DMS 273 (cell line): ENCODE results near the gene SPINK14.

Experiments
- DNase-seq: peaks from one replicate; lab custom pipeline; 2025; ENCODE audit not compliant: unreplicated experiment; lab: John Stamatoyannopoulos, UW

Gene SPINK14, protein sequence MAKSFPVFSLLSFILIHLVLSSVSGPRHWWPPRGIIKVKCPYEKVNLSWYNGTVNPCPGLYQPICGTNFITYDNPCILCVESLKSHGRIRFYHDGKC

DNA sequence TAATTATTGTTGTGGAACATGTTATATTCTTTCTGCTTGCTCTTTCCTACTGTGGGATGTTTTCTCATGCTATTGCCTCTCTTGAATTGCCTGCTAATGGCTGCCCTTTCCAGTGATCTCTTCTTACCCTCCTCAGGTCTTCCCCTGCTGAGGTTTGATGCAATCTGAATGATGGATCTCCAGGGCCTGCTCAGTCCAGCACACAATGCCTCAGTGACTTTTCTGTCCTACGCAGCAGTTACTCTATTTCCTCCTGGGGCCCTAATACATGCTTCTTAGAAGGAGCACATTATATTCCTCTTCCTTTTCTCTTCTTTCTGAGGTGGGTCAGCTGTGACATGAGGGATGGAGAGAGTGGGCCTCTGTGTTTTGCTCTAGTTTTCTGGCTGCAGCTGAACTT is at the start of gene SPINK14:
Gene SPINK14, plus strand, starts transcription at position 301 of the 400 bp plus-strand sequence. CDS start 1,187 bp downstream, outside the sequence.
- DNase-seq: no peak

DNA sequence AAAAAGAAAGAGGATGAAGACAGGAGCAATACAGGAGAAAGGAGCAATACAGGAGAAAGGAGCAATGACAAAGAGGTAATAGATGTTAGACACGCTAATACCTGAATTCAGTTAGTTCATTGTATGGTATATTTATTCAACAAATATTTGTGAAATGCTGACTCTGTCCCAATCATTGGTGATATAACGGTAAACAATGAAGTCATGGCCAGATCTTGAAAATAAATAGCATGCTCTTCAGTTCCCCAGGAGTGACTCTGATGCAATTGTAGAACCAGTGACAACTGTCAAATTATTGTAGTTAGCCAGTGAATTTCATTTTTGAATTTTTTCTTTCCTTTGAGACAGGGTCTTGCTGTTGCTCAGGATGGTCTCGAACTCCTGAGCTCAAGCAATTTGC is 48.0 kb upstream of the SPINK14 start:
- no peak for DNase-seq

DNA sequence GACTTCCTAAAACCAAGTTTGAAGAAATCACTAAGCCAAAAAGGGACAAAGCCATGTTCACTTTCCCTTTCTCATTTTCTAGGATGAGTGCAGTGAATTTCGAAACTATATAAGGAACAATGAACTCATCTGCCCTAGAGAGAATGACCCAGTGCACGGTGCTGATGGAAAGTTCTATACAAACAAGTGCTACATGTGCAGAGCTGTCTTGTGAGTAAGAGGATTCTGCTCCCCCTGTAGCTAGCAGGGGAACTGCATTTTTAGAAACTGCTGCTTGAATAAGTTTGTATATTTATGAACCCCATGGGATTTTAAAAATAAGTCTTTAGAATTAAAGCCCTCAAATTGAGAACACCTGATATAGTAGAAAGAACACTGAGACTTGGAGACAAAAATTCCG is 42.7 kb upstream of the SPINK14 start:
- DNase-seq: peak; percentile 1

DNA sequence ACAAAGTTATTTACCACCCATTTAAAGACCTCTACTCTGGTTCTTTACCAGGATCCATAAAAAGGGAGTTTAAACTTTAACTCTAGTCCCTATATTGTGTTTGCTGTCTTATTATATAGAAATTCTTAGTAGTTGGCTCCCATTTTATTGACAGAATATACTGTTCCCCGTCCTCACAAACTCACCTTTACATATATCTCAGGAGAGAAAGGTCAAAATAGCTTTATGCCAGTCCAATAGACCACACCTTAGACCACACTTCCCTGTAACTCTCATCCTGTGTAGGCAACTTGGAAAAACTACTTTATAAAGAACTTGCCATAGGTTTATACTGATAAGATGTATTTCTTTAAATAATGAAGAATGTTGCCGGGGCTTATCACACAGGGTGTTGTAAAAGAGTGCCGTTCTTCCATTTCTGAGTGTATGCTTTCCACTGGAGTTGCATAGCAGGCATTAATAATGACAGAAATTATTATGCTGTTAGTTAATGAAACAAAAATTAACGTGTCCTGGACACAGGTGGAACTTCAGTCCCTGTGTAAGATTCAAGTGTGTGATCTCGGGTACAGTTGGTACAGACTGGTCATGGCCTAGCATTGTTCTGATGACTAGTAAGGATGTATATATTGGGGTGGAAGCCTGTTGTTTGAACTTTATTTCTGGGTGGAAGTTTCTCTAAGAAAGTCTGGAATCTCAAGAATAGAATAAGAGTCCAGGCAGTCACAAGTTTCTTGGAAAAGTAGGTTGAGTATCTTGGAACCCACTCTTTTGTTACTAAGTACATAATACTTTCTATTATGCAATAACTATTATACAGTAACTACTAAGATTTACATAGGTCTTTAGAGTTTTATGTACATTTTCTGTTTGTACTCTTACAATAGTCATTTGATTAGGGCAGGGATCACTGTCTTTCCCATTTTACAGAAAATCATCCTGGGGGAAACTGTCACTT is 33.0 kb upstream of the SPINK14 start:
- DNase-seq: no peak

DNA sequence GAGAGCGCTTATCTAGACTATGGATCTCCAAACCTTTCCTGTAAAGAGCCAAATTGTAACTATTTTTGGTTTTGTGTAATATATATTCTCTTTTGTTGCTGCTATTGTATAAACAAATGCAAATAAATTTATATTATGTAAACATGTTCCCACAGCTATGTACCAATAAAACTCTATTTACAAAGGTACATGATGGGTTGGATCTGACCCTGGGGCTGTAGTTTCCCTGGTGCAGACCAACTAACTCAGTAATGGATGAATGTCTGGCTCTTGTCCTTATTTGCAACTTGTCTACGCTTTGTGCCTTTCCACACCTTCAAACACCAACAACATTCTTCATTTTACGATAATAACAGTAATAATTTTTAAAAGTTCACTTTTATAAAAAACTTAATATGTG is 27.5 kb upstream of the SPINK14 start:
- DNase-seq: no peak

DNA sequence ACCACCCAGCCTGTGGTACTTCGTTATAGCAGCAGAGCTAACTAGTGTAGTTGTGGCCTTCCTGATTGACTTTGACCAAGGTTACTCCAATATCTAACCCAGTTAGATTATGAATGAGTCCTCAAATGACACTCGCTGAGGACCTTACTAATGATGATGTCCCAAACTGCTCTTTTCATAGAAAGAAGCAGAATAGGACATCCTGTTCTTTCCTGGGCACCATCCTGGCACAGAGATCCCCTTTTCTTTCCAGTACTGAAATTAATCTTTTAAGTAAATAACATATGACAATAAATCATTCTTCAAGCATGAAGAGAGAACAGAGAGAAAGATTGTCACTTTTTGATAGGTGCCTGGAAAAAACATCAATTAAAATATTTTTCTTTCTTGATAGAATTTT is 26.7 kb upstream of the SPINK14 start:
- DNase-seq: no peak

DNA sequence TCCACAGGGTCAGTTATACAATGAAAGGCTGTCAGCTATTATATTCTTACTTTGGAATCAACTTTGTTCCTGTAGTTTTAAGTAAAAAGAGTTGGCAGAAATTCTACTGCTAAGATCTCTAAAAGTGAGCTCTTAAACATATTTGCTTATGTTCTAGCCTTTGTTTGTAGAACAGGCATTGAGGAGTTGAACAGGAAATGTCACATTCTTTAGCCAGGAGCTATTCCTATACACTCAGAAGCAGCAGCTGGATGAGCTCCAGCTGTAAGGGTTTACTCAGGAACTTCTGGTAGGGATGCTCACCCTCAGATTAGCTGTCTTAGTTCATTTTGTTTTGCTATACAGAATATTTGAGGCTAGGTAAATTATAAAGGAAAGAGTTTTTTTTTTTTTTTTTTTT is 22.4 kb upstream of the SPINK14 start:
- no peak for DNase-seq

DNA sequence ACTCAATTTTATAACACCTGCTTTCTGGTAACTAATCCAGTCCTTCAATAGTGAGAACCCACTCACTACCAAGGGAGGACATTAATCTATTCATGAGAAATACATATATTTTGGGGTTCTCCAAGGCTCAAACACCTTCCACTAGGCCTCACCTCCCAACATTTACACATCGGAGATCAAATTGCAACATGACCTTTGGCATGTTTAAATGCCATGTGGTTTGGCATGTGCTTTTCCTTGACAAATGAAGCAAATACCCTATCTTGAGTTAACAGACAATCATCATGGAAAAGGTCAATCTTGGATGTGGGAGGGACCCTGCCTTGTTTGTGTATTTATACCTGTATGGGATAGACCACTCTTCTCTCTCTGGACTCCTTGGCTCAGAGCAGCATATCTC is 21.9 kb upstream of the SPINK14 start:
- DNase-seq: no peak

DNA sequence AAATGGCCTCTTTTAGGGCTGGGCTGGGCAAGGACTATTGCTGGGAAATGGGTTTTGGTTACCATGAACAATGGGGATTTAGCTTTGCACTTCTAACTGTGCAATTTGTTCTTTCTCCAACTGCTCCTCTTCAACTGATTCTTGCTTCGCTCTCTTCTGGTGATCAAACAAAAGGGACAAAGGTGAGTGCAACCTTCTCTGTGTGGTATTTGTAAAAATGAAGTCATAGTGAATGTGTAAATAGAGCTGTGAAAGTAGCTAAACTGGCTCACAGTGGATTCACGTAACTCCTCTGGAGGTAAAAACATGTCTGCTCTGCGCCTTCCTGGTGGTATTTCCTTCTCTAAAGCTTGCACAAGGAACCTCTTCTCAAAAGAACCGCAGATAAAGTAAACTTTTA is 20.9 kb upstream of the SPINK14 start:
- no peak for DNase-seq

DNA sequence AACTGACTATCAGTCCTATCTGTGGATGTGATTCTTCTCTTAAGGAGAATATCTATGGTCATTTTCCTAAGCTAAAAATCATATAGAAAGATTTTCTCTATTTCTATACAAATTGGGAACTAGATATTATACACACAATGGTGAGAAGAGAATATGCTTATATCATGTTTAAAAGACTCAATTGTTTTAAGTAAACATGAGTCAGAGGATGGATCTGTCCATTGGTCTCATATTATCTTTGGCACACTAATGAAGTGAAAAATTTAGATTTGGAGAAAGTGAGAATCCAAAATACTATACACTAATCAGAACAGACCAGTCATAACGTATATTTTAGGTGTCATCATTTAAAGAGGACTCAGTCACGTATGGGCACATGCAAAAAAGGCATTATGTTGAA is 16.5 kb upstream of the SPINK14 start:
- DNase-seq: no peak

DNA sequence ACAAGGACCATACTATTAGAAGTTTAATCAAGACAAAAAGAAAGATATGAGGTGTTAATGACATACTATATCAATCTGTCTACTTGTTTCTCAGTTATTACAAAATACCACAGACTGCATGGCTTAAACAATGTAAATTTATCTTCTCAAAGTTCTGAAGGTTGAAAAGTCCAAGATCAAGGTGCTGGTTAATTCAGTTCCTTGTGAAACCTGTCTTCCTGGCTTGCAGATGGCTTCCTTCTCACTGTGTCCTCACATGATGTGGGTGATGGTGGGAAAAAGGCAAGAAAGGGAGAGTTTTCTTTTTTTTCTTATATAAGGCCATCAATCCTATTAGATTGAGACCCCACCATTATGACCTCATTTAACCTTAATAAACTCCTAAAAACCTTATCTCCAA is 15.6 kb upstream of the SPINK14 start:
- DNase-seq: no peak

DNA sequence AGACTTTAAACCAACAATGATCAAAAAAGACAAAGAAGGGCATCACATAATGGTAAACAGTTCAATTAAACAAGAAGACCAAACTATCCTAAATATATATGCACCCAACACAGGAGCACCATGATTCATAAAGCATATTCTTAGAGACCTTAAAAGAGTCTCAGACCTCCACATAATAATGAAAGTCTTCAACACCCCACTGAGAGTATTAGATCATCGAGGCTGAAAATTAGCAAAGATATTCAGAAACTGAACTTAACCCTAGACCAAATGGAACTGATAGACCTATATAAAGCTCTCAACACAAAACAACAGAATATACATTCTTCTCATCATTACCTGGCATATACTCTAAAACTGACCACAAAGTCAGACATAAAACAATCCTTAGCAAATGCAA is 11.7 kb upstream of the SPINK14 start:
- no peak for DNase-seq

DNA sequence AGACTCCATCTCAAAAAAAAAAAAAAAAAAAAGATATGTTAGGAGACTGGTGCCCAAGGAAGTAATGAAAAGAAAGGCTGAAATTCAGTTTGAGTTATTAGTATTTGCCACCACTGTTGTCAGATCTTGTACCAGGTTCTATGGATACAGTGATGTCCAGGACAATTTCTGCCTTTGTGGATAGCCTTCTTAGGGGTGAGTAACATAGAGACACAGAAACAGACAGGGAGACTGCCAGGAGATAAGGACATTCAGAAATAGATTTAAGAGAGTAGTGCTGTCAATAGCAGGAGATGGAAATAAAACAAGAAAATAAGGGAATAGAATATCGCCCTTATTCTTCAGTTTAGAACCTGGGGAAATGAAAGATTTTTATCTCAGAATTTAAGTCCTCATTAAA is 6.3 kb upstream of the SPINK14 start:
- DNase-seq: no peak

DNA sequence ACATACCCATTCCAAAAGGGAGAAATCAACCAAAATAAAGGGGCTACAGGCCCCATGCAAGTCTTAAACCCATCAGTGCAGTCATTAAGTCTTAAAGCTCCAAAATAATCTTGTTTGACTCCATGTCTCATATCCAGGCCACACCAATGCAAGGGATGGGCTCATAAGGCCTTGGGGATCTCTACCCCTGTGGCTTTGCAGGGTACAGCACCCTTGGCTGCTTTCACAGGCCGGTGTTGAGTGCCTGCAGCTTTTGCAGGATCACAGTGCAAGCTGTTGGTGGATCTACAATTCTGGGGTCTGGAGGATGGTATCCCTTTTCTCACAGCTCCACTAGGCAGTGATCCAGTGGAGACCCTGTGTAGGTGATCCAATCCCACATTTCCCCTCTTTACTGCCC is 5.0 kb upstream of the SPINK14 start:
- no peak for DNase-seq

DNA sequence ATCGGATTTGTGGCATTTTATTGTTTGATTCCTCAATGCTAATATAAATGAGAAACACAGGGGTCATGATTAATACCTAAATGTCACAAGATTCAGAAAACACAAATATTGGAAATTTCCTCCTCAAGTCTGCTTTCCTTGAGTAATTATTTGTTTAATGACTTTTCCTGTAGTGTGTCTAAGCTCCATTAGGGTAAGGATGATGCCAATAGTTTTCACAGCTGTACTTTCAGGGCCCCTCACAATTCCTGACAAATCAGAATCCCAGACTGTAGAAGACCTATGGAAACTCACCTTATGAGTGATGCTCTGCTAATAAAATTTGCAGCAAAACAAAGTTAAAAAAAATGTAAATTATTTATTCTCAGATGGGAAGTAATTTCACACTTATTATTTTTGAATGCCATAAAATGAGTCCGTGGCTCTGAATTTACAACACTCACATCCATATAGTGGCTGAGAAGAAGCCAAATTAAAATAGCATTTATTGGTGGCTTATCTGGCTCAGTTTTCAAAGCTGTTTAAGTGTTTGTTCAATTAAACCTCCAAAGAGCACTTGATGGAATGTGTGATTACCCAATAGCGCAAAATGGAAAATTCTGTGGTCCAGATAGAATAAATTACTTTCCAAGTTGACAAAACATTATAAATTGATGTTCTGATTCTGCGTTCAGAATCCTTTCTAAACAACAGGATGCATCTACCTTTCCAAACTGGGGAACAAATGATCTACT is 1.6 kb upstream of the SPINK14 start:
- no peak for DNase-seq

DNA sequence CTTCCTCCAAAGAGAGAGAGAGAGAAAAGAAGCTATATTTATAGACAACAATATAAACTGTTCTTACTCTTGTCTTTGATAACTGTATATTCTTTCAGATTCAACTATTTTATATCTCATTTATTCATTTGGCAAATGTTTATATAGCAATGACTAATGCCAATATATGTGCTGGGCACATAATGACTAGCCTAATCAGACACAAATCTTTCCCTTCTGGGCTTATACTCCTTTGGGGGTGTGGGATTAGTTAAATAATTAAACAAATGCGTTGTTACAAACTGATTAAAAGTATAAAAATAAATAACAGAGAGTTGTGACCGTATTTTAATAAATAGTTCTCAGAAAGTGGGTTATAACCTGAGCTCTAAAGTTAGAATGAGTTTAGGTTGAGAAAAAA is 4.0 kb downstream of the SPINK14 start:
- no peak for DNase-seq

DNA sequence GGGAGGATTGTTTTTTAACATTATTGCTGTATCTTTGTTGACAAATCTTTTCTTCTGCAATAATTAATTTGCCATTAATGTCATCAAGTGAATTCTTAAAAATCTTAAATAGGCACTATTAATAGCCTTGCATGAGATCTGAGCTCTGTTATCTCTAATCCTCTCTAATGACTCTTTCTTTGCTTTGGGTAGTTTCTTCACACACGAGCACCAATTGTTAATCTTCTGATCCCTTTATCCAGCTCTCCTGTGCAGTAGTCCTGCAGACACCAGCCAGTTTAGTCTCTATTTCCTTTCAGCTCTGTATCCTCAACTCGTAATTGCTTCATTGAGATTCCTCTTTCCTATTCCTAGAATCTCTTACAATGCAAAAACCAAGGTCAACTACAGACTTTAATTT is 8.1 kb downstream of the SPINK14 start:
- DNase-seq: no peak

DNA sequence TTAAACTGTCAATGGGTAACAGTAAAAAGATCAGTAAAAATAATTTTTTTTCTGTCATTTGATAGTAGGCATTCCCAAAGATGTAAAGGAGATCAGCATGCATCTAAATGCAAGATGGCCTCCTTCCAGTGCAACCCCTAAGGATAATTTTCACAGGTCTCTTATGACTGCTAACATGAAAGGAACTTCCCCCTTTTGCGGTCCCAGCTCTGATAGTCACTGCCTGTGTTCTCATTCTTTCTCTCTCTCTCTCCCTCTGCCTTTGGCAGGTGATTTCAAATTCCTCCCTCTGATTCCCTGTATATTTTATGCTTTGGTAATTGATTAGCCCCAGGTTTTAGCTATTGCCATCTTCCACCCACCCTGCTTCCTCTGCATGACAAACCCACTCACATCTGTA is 8.9 kb downstream of the SPINK14 start:
- DNase-seq: no peak

DNA sequence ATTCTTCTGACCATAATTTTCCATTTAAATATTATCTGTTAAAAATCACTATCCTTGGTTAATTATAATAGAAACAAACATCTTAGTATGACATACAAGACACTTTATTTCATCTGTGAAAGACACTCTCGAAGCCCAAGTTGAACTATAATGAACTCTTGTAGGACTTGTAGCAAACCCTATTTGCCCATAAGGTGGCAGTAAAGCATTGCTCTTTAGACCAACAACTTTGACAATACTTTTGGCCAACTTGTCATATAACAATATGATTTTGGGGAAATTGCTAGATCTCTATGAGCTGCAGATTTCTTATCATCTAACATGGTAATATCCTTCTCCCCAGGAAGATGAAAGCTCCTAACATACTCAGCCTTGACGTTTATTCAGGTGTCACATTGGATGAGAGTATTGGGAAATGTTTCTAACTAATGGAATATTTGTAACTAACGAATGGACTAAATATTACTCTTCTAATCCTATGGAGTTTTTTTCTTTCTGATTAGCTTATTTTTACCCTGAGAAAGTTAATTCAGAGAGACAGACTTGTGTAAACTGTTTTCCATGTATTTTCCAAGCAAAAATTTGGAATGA is 11.0 kb downstream of the SPINK14 start:
- peak; percentile 65 for DNase-seq

DNA sequence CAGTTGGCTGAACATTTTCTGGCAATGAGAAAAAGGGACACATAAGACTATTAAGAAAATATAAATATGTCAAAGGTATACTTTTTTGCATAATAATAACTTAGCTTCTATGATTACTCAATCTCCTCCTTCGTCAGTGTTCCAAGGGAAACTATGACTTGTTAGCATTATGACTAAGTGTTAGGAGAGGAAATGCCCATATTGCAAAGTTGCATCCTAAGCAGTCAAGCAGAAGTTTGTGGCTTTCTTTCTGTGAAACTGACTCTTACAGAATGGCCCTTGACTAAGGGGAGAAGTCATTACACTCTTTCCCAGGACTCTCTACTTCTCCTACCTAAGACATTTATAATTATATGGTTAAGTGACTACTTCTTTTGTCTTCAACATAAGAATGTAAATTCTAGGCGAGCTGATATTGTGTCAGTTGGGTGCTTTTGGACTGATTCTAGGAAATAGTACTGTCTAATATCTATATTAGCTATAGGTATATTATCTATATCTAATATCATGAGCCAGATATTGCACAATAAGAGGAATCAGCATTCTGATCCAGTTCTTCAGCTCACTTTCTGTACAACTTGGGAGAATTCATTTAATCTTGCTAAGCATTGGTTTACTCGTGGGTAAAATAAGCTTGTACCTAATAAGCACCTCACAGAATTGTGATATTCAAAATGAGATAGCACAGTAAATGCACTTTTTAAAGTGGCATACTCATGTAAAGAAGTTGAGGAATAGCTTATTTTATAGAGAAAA is 18.1 kb downstream of the SPINK14 start:
- DNase-seq: no peak

DNA sequence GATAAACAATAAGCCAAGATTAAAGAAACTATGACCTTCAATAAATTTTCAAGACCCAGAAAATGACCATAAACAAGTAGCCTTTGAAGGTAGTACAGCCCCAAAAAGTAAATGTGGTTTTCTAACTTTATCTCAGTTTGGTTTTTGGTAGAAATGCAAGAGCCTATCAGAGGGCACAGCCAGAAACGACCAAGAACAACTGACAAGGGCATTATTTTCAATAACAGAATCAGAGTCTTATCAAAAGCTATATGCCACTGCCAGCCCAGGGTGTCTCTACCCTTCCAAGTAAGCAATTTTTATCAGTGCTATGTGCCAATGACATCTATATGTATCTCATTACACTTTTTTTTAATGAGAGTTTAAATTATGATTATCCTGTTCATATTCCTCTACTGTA is 22.7 kb downstream of the SPINK14 start:
- DNase-seq: no peak
